ENCODE data around the gene RBM41.
"Not testable (repeated sequence)": the region's sequence is repeated elsewhere in the genome, so short reads cannot be mapped to it uniquely, and the experiment has no call there.

Gene RBM41

DNA sequence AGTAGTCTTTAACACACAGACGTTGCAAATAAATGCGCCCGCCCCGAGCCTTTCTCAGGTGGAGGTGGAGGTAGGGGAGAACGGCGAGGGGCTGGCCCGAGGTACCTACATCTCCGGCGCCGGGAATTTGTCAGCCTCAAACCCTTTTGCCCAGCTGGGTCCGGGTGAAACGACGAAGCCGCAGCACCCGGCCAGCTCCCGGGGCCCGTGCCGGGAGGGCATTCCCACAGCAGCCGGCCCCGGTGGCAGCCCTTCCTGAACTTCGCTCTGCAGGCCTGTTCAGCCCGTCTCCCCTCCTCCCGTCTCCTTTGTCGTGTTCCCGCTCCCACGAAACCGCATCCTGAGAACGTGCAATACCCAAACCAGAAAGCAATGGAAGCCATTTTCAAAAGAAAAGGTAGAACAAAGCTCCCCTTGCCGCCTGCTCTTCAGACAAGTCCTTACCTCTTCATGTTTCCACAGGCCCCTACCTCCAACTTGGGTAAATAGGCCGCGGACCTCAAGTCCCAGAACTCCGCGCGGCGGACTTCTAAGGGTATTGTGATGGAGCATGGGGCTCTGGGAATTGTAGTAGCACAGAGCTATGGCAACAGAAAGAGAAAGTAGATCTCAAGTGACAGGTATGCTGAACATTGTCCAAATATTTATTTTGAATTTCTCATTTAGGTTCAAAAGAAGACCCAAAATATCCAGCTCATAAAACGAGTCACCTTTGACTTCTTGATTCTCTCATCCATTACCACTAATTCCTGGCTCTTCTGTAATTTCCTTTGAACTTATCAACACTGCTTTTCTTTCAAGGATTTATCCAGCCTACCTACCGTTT is at the start of gene RBM41:
Gene RBM41, minus strand, starts transcription at position 501 of the 826 bp plus-strand sequence. Its CDS starts 49 bp downstream, at position 452.
- POLR2A ChIA-PET: no interaction called here
- CTCF ChIA-PET: no interaction called here

DNA sequence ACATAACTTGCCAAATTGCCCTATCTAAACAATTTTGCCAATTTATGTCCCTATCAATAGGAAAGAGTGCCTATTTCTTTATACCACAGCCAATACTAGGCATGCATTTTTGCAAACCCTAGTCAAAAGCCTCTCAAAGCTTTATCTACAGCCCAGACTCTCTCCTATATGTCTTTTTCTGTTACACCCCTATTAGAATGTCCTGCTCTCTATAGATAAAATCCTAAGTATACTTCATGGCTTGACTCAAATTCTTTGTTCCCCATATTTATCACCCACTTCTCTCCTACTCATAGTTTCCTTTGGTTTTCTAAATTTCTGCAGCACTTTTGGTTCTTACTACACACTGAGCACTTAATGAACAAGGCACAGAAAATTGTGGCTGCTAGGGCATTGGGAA is 49.6 kb upstream of the RBM41 start:
- no peak for DNase-seq (ENCODE audit: extremely low spot score)
- ChIA-PET CTCF (no interaction called here), POLR2A (no interaction called here)
- TF ChIP-seq, protein P1, sequence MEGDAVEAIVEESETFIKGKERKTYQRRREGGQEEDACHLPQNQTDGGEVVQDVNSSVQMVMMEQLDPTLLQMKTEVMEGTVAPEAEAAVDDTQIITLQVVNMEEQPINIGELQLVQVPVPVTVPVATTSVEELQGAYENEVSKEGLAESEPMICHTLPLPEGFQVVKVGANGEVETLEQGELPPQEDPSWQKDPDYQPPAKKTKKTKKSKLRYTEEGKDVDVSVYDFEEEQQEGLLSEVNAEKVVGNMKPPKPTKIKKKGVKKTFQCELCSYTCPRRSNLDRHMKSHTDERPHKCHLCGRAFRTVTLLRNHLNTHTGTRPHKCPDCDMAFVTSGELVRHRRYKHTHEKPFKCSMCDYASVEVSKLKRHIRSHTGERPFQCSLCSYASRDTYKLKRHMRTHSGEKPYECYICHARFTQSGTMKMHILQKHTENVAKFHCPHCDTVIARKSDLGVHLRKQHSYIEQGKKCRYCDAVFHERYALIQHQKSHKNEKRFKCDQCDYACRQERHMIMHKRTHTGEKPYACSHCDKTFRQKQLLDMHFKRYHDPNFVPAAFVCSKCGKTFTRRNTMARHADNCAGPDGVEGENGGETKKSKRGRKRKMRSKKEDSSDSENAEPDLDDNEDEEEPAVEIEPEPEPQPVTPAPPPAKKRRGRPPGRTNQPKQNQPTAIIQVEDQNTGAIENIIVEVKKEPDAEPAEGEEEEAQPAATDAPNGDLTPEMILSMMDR (IDR thresholded peaks at IDR 0.05; ENCODE audit: control extremely low read depth, extremely low read depth, low read depth, missing control alignments): no peak

More for the DNA sequence above, at the start of gene RBM41:
- peak; percentile 60 for DNase-seq (ENCODE audit: extremely low spot score)
- TF ChIP-seq, protein P1 (IDR thresholded peaks at IDR 0.05; ENCODE audit: control extremely low read depth, extremely low read depth, low read depth, missing control alignments): no peak

DNA sequence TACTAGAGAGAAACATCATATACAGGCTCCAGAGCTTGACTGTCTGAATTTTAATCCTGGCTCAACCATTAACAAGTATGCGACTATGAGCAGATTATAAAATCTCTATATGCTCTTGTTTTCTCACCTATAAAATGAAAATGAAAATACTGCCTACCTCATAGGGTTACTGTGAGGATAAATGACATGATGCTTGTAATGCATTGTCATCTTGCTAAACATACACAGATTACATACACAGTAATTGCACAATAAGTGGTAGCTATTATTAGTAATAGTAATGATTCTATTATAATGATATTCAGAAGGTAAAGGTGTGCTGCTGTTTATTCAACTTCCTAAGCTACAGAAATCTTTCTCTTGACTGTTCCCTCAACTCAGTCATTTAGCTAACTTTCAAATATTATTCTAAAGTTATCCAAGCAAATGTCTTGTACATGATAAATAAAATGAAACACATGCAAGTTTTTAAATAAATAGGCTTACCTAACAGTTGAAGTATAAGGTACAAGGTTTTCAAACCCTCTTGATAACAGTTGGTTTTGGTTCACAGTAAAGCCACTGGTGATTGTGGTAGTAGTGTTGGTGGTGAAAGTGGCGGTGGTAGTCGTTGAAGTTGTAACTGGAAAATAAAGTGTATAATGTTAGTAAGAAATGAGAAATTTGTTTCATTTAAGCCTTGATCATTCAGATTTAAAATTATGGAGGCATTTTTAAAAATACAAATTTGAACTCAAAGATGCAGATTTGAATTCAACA is 48.7 kb upstream of the RBM41 start:
- DNase-seq (ENCODE audit: extremely low spot score): no peak
- CTCF ChIA-PET: no interaction called here
- TF ChIP-seq, protein P1 (IDR thresholded peaks at IDR 0.05; ENCODE audit: control extremely low read depth, extremely low read depth, low read depth, missing control alignments): no peak
- POLR2A ChIA-PET: no interaction called here

DNA sequence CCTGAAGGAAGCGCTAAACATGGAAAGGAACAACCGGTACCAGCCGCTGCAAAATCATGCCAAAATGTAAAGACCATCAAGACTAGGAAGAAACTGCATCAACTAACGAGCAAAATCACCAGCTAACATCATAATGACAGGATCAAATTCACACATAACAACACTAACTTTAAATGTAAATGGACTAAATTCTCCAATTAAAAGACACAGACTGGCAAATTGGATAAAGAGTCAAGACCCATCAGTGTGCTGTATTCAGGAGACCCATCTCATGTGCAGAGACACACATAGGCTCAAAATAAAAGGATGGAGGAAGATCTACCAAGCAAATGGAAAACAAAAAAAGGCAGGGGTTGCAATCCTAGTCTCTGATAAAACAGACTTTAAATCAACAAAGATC is 39.0 kb upstream of the RBM41 start:
- CTCF ChIA-PET; DNase-seq (ENCODE audit: extremely low spot score); POLR2A ChIA-PET: not testable (repeated sequence)

DNA sequence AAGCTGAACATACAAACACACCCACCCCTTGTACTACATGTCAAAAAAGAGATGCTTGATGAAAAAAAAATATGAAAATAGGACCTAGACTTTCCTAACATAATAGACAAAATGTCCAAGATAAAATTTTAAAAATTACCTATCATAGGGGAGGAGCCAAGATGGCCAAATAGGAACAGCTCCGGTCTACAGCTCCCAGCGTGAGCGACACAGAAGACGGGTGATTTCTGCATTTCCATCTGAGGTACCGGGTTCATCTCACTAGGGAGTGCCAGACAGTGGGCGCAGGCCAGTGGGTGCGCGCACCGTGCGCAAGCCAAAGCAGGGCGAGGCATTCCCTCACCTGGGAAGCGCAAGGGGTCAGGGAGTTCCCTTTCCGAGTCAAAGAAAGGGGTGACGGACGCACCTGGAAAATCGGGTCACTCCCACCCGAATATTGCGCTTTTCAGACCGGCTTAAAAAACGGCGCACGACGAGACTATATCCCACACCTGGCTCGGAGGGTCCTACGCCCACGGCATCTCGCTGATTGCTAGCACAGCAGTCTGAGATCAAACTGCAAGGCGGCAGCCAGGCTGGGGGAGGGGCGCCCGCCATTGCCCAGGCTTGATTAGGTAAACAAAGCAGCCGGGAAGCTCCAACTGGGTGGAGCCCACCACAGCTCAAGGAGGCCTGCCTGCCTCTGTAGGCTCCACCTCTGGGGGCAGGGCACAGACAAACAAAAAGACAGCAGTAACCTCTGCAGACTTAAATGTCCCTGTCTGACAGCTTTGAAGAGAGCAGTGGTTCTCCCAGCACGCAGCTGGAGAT is 37.2 kb upstream of the RBM41 start:
- POLR2A ChIA-PET; CTCF ChIA-PET; DNase-seq (ENCODE audit: extremely low spot score): not testable (repeated sequence)

DNA sequence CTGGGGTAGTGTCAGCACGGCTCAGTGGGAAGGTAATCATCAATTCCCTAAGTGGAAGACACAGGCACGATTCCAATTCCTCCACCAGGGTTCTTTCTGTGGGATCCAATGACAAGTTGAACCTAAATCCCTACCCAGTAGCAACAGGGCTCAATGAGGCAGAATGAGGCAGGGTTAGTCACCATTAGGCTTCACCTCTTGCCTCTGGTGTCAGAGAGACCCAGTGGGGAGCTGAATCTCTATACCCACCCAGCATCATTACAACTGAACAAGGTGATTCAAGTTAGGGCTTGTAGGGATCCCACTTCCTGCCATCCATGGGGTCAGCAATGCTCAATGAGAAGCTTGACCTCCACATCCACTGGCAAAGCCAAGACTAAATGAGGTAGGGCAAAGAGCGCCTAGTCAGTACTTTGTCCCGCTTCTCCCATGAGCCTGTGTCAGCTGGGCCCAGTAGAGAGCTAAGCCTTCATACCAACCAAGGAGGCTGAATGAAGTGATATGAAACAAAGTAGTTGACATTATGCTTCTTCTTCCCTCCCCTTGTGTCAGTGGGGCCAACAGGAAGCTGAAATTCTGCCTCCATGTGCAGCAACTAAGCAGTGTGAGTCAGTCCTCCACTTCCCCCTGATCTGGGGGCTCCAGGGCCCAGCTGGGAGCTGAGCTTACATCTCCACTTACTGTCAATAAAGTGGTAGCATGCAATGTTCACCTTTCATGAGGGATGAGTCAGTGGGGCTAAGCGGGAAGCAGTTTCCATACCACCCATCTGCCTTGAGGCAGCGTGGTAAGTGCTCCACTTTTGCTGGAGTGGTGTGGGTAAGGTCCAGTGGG is 36.4 kb upstream of the RBM41 start:
- peak; percentile 3 for DNase-seq (ENCODE audit: extremely low spot score)
- TF ChIP-seq, protein P1 (IDR thresholded peaks at IDR 0.05; ENCODE audit: control extremely low read depth, extremely low read depth, low read depth, missing control alignments): no peak
- POLR2A ChIA-PET: no interaction called here
- CTCF ChIA-PET: interaction anchor here (0.8 kb wide), 1 partner anchor 22 kb away, joined by 3 read pairs; no protein-coding TSS in a partner anchor

DNA sequence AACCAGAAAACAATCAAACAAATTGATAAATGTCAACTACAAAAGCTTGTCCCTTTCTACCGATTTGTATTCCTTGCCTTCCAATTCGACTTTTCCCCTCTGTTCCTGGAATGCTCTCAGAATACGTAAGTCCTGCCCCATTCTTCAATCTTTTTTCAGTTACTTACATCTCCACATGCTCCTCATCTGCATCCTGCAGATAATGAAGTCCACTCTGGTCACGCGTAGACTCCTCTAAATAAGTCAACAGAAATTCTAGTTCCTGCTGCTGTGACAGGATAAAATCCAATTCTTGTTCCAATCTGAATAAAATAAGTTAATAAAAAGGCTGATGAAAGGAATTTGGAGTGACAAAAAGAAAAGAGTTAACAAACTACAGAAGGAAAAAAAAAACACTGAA is 34.4 kb upstream of the RBM41 start:
- TF ChIP-seq, protein P1 (IDR thresholded peaks at IDR 0.05; ENCODE audit: control extremely low read depth, extremely low read depth, low read depth, missing control alignments): no peak
- ChIA-PET CTCF (no interaction called here), POLR2A (no interaction called here)
- DNase-seq (ENCODE audit: extremely low spot score): no peak
